Bronchial epithelial cell (primary cell): Measurements from ENCODE around the gene SOX10. TPM values are rescaled to one million over a fixed set of nuclear protein-coding genes. Genes with fewer than 3 reads are reported as not detected.

Experiments used
- DNase-seq: peaks from one replicate; pipeline ENCODE4 v3.0.0-alpha.2; 2010; ENCODE audit warnings: low read depth
- FAIRE-seq: peaks from 2 replicates; lab custom pipeline; 2011; peaks lifted over from hg19 to GRCh38; lab: Jason Lieb, UNC
- H3K27me3 ChIP-seq: 2 replicates; pipeline ENCODE4 v1.5.1; 2011; ENCODE audit warnings: low read length; ENCODE audit not compliant: control insufficient read depth, insufficient read depth
- H3K36me3 ChIP-seq: 2 replicates; pipeline ENCODE4 v1.5.1; 2011; ENCODE audit warnings: low read length; ENCODE audit not compliant: control insufficient read depth, insufficient read depth
- H3K4me3 ChIP-seq: 2 replicates; pipeline ENCODE4 v1.5.1; 2011; ENCODE audit warnings: mild to moderate bottlenecking, low read depth, low read length, control low read depth
- total RNA-seq: library from RNA; depleted of rRNA; stranded (reverse); fragments of >200 nt; gene quantifications from 2 replicates; pipeline ENCODE4 v1.2.1, GENCODE V29; 2014
- TF ChIP-seq, protein P1 (sequence below): IDR thresholded peaks from 2 replicates; pipeline ENCODE4 v1.5.1; 2011; ENCODE audit warnings: mild to moderate bottlenecking, moderate library complexity, low read length, control low read depth, inconsistent platforms; ENCODE audit not compliant: insufficient read depth, severe bottlenecking

The SOX10 gene
- total RNA-seq, 1 donor from 2014 or later = not detected

DNA sequence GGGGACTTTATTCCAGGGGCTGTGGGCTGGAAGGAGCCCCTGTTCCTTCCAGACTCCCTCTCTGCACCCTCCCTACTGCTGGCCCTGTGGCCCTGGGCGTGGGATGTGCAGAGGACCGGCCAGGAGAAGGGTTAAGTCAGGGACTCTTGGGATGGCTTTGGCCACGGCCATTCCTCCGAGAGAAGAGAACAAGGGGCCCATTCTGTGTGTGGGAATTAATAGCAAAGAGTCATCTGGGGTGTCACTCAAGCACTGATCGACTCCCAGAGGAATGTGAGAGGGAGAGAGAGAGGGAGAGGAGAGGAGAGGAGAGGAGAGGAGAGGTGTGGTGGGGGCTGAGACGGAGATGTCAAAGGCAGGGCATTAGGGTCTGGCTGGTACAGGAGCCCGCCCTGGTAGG is 14.2 kb upstream of the SOX10 start:
- TF ChIP-seq, protein P1, sequence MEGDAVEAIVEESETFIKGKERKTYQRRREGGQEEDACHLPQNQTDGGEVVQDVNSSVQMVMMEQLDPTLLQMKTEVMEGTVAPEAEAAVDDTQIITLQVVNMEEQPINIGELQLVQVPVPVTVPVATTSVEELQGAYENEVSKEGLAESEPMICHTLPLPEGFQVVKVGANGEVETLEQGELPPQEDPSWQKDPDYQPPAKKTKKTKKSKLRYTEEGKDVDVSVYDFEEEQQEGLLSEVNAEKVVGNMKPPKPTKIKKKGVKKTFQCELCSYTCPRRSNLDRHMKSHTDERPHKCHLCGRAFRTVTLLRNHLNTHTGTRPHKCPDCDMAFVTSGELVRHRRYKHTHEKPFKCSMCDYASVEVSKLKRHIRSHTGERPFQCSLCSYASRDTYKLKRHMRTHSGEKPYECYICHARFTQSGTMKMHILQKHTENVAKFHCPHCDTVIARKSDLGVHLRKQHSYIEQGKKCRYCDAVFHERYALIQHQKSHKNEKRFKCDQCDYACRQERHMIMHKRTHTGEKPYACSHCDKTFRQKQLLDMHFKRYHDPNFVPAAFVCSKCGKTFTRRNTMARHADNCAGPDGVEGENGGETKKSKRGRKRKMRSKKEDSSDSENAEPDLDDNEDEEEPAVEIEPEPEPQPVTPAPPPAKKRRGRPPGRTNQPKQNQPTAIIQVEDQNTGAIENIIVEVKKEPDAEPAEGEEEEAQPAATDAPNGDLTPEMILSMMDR = no peak
- Histone ChIP-seq H3K36me3 (no peaks in the 10 kb centered on the region), H3K27me3 (no peaks in the 10 kb centered on the region), H3K4me3 (no peak overlapping the region)
- DNase-seq (no peak), FAIRE-seq (no peak)

DNA sequence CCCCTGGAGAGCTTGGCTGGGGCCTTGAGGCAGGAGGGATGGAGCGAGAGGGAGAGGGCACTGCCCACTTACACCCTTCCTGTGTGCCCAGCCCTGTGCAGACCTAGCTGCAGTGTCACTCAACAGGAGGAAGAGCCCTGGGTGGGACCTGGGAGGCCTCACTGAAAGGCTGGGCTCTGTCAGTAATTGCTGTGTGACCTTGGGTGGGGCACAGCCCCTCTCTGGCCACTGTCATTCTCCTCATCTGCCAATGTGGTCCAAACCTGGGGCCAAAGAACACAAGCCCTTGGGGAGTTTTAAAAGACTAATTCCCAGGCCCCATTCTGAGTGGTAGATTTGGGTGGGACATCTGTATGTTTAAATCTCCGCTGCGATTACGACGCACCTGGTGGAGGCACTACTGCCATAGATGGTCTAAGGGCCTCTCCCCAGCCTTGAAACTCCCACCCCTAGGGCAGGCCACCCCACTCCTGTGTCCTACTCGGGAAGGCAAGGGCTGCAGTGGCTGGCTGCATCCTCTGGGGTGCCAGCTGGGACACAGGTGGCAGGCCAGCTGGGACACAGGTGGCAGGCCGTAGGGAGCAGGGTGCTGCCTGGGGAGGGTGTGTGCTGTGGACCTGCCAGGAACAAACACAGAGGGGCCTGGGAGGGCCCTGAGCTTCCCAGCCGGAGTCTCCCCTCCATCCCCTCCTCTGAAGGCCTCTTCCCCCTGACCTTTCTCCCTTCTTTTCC is 12.3 kb upstream of the SOX10 start:
- TF ChIP-seq, protein P1 = no peak
- no peaks in the 10 kb centered on the region for H3K36me3 ChIP-seq
- no peak for DNase-seq
- FAIRE-seq = no peak
- no peaks in the 10 kb centered on the region for H3K27me3 ChIP-seq
- H3K4me3 ChIP-seq = no peak overlapping the region

DNA sequence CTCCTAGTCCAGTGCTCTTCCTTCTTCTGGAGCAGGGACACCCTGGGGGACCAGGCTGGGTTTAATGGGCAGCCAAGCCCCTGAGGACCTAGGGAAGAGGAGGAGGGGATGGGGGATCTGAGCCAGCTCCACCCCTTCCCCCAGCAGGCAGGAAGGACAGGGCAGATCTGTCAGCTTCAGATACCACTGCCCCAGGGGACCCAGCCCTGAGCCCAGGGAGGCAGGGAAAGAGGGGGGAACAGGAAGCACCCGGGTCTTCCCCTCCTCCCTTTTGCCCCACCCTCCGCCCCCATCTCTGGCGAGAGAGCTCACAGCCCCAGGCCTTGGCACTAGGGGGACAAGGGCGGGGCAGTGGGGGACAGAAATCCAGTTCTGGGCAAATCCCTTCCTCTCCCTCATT is 11.7 kb upstream of the SOX10 start:
- DNase-seq (no peak), FAIRE-seq (no peak)
- TF ChIP-seq, protein P1 = no peak
- Histone ChIP-seq H3K36me3 (no peaks in the 10 kb centered on the region), H3K27me3 (no peaks in the 10 kb centered on the region), H3K4me3 (no peak overlapping the region)

DNA sequence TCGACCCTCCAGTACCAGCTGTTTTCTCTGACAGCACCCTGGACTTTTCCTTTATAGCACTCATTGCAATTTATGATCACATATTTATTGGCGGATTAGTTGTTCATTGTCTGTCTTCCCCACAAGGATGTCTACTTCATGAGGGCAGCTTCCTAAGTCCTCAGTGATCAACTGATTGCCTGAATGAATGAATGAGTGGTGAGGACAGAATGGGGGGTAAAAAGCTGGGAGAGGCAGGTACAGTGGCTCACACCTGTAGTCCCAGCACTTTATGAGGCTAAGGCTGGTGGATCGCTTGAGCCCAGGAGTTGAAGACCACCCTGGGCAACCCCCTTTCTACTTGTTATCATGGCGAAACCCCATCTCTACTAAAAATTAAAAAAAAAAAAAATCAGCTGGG is 11.1 kb upstream of the SOX10 start:
- TF ChIP-seq, protein P1 = no peak
- FAIRE-seq (no peak), DNase-seq (no peak)
- H3K4me3 ChIP-seq = no peak overlapping the region
- no peaks in the 10 kb centered on the region for H3K27me3 ChIP-seq
- no peaks in the 10 kb centered on the region for H3K36me3 ChIP-seq

DNA sequence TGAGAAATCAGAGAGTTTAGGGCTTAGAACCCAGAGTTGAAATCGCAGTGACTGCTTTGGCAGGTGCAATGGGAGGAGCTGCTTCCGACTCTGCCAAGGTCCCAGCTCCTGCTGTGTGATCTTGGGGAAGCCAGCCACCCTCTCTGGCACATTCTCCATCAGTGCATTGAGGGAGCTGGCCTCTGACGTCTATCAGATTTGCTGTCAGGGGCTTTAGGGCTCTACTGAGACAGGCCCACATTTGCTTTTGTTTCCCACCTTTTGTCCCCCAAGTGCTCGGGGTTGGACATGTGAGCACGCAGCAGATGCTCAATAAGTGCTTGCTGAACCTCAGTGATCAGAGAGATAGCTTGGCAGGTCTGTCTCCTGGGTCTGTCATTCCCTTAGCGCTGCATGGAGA is 10.6 kb upstream of the SOX10 start:
- H3K36me3 ChIP-seq = no peaks in the 10 kb centered on the region
- FAIRE-seq (peak; percentile 13), DNase-seq (no peak)
- TF ChIP-seq, protein P1 = no peak
- H3K4me3 ChIP-seq = no peak overlapping the region
- H3K27me3 ChIP-seq = no peaks in the 10 kb centered on the region

DNA sequence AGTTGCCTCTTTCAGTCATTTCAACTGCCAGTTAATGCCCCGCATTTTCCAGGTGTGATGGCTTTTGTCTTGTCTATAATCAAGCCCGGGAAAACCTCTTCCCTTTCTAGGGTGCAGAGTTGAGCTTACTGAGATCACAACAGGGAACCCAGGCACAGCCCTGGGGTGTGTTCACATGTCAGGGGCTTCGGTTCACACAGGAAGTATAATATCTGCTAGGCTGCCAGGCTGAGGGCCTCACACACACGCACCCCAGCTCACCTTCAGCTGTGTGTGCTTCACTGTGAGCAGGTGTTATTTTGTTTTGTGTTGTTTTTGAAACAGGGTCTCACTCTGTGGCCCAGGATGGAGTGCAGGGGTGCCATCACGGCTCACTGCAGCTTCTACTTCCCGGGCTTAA is 9.7 kb upstream of the SOX10 start:
- no peak for DNase-seq
- FAIRE-seq = no peak
- no peaks in the 10 kb centered on the region for H3K36me3 ChIP-seq

More for the DNA sequence above, 9.7 kb upstream of the SOX10 start:
- TF ChIP-seq, protein P1 = no peak
- no peaks in the 10 kb centered on the region for H3K27me3 ChIP-seq
- no peak overlapping the region for H3K4me3 ChIP-seq
